ENCODE data around the gene ABCB8.
A peak's percentile ranks its signal among the peaks of the same experiment; 100 is the strongest.

Gene ABCB8

GRCh38 chr7:150986099-150986512, 42.1 kb upstream of the ABCB8 start:
- peak; percentile 84 for TF ChIP-seq CTCF (IDR thresholded peaks at IDR 0.05; ENCODE audit: low read depth, low read length, missing control alignments)
- no peak overlapping the region for H3K4me3 ChIP-seq (ENCODE audit: low read depth, low read length)
- no peak for DNase-seq (ENCODE audit: low read depth)

DNA sequence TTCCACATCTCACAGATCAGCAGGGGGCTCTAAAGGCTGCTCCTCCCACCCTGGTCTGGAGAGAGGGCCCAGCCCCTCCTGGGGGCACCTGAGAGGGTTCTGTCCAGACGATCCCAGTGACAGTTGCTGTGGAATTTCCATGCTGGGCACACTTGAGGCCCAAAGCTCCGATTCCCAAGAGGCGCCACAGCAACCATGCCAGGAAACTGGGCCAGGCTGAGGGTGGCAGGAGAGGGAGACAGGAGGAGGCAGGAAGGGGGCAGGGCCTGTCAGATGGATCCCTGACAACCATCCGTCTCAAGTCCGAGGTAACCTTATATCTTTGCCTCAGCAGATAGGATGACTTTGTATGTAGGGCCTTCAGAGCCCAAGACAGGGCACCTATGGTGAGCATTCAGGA, 41.7 kb upstream of the ABCB8 start:
- DNase-seq (ENCODE audit: low read depth), result no peak
- H3K4me3 ChIP-seq (ENCODE audit: low read depth, low read length), result no peak overlapping the region
- TF ChIP-seq CTCF (IDR thresholded peaks at IDR 0.05; ENCODE audit: low read depth, low read length, missing control alignments), result no peak

GRCh38 chr7:150988230-150989226, 39.7 kb upstream of the ABCB8 start:
- no peak overlapping the region for H3K4me3 ChIP-seq (ENCODE audit: low read depth, low read length)
- DNase-seq (ENCODE audit: low read depth), result no peak
- TF ChIP-seq CTCF (IDR thresholded peaks at IDR 0.05; ENCODE audit: low read depth, low read length, missing control alignments), result peak; percentile 78

- TF ChIP-seq CTCF (IDR thresholded peaks at IDR 0.05; ENCODE audit: low read depth, low read length, missing control alignments), result no peak
- no peak overlapping the region for H3K4me3 ChIP-seq (ENCODE audit: low read depth, low read length)
Measured at GRCh38 chr7:150989456-150989855, 38.8 kb upstream of the ABCB8 start.

GRCh38 chr7:150990416-150991186, 37.6 kb upstream of the ABCB8 start, which contains the start of gene NOS3:
Gene NOS3, plus strand, starts transcription at chr7:150991017. Its CDS starts 2,787 bp downstream, at chr7:150993804.
- no peak within 1 kb of the TSS for H3K4me3 ChIP-seq (ENCODE audit: low read depth, low read length)
- DNase-seq (ENCODE audit: low read depth), result no peak
- TF ChIP-seq CTCF (IDR thresholded peaks at IDR 0.05; ENCODE audit: low read depth, low read length, missing control alignments), result no peak

More at GRCh38 chr7:150989456-150989855, 38.8 kb upstream of the ABCB8 start:
- DNase-seq (ENCODE audit: low read depth), result no peak

DNA sequence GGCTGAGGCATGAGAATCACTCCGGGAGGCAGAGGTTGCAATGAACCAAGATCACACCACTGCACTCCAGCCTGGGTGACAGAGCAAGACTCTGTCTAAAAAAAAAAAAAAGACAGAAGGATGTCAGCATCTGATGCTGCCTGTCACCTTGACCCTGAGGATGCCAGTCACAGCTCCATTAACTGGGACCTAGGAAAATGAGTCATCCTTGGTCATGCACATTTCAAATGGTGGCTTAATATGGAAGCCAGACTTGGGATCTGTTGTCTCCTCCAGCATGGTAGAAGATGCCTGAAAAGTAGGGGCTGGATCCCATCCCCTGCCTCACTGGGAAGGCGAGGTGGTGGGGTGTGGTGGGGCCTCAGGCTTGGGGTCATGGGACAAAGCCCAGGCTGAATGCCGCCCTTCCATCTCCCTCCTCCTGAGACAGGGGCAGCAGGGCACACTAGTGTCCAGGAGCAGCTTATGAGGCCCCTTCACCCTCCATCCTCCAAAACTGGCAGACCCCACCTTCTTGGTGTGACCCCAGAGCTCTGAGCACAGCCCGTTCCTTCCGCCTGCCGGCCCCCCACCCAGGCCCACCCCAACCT, 36.1 kb upstream of the ABCB8 start:
- H3K4me3 ChIP-seq (ENCODE audit: low read depth, low read length), result no peak overlapping the region
- DNase-seq (ENCODE audit: low read depth), result no peak
- no peak for TF ChIP-seq CTCF (IDR thresholded peaks at IDR 0.05; ENCODE audit: low read depth, low read length, missing control alignments)

Measured in GM12864 (cell line).